Measurements from ENCODE around the gene LZTFL1.

LZTFL1 gene

DNA sequence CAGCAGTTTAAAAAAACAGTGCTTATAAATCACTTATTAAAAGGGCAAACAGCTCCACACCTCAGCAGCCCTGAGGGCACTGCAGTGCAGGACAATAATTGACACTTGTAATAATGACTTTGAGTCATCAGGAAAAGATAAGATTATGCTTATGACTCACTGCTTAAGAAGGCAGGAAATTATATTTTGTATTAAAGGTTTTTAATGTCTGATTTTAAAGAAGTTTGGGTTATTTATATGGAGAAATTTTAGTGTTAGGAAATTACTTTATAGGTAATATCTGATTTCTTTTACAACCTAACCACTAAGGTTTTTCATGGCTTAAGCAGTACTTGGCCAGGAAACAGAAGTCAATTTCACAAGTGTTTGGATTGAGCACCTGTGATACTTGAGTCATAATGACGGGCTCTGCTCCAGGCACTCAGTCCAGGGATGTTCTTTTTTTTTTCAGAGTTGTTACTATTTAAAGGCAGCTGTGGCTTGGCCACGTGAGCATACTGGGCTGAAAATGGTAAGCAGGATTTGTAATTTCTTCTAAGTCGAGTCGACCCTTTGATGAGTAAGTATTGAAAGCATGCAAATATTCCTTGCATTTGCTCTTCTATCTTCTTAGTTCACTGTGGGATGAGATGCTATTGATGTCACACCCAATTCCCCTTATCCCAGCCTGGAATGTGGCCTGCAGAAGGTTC lies 23.9 kb downstream of the LZTFL1 start:
- FAIRE-seq (no peak), DNase-seq (ENCODE audit: extremely low spot score, insufficient read length, low read depth) (no peak)

DNA sequence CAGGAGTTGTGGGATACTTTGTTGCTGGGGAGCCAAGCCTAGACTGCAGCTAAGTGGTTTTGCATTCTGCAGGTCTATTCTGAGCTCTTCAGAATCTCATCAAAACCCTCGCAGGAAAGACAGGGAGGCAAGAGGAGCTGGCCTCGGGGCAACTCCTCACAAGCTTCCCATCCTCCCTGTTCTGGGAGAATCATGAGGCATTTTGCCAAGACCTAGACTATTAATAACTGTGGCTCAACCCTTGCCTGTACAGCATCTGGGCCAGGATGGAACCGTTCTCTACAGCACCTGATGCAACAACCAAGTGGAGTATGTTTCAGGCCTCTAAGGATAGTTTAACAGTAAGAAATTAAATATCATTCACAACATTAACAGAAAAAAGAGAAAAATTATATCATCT lies 25.4 kb downstream of the LZTFL1 start:
- DNase-seq (ENCODE audit: extremely low spot score, insufficient read length, low read depth), result no peak
- no peak for FAIRE-seq

DNA sequence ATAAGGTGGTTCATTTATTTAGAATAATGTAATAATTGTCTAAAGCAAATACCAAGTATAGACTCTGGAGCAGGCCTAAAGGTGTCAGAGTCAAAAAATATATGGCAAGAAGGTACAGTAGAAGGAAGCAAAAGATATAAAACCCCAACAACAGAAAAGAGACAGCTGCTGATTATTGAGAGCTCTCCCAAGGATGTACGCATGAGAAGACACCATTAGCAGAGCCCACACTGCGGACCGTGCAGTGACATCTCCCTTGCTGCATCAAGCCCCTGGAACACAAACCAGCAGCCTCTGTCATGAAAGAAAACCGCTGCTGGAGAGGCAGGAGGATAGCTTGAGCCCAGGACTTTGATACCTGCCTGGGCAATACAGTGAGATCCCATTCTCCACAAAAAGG lies 27.6 kb downstream of the LZTFL1 start:
- no peak for DNase-seq (ENCODE audit: extremely low spot score, insufficient read length, low read depth)
- no peak for FAIRE-seq

DNA sequence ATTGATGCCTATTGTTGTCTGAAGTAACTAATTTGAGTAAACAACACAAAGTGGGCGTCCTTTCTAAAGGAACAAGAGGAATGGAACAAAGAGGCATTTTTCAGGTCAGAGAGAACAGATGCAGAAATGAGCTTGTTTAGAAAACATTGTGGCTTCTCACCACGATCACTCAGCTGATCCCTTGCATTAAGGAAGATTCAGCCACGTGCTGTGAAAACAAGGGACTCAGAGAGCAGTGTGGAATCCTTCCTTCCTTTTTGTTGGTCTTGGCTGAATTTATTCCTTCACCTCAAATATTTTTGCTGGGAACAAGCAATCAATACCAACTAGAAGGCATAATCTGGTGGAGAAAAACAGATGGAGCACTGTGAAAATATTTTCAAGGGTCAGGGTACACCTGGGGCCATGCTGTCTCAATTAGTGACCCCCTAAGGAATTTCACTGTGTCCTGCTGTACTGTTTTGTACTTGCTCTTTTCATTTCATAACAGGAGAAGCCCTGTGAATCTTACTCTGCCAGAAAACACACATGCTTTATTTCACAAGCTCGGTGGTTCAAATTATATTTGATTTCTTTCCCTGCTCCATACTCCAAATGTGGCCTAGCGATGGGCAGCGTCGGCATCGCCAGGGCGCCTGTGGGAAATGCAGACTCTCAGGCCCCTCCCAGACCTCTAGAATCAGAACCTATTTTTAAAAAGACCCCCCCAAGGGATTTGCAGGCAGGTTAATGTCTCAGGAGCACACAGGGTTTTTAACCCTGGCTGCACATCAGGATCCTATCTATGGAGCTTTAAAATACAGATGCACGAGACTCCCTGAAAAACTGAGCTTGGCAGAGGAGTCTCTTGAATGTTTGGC lies 34.0 kb downstream of the LZTFL1 start:
- DNase-seq (ENCODE audit: extremely low spot score, insufficient read length, low read depth) (no peak), FAIRE-seq (no peak)

DNA sequence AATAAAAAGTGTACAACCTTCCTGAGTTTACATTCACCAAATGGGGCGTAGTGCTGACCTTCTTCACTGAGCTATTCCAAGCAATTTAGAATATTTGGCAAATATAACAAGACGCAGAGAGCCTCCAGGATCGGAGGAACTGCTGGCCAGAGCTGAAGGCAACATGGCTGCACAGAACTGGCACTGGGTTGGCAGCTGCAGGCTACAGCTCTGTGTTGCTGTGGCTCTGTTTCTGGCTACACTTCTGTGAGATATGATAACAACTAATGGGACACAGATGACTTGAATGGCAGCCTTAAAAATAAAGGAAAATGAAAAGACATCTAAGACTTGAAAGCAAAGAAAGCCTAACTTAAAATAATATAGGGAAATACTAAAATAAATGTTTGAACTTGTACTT lies 34.8 kb downstream of the LZTFL1 start:
- FAIRE-seq (no peak), DNase-seq (ENCODE audit: extremely low spot score, insufficient read length, low read depth) (no peak)

DNA sequence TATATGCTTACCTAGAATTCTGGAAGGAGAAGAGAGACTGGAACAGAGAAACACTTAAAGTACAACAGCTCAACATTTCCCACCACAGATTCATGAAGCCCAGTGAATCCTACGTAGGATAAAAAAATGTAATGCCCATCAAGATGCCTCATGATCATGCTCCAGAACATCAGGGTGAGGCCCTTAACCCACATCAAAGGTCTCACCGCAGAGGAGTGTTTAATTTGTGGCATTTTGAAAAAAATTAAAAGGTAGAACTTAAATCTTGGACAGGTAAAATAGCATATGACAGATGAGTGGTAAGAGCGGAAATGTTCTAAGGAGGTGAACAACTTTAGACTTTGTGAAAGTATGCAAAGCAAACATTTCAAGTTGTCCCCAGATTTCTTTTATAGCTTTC lies 35.8 kb downstream of the LZTFL1 start:
- FAIRE-seq, result no peak
- DNase-seq (ENCODE audit: extremely low spot score, insufficient read length, low read depth), result no peak

DNA sequence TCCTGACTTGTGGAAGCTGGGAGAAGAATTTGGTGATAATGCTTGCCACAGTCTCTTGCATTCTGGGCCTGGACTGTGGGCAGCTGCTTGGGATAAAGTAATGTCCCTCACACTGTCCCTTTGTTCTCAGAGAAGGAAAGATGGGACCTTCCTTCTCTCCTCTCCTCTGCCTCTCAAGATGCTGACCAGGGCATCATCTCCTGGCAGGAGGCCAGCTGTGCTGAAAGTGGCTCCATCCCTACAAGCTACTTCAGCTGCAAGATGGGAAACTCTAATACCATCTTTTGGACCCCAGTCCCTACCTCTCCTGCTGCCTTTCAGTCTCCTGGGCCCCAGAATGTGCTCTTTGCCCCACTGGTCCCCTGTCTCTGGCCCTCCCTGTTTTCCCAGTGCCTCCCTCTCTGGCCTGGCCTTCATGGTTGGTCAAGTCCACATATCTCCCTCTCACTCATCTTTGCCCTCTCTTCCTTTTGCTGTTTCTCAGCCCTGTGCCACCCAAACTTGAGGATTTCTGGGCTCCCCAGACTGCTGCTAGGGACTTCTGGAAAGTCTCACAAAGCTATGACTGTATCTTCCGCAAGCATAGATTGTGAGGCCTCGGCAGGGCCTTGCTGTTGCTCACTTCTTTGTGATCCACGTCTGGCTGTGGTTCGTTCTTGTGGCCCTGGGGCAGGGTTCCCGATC lies 38.5 kb downstream of the LZTFL1 start:
- FAIRE-seq, result no peak
- no peak for DNase-seq (ENCODE audit: extremely low spot score, insufficient read length, low read depth)

DNA sequence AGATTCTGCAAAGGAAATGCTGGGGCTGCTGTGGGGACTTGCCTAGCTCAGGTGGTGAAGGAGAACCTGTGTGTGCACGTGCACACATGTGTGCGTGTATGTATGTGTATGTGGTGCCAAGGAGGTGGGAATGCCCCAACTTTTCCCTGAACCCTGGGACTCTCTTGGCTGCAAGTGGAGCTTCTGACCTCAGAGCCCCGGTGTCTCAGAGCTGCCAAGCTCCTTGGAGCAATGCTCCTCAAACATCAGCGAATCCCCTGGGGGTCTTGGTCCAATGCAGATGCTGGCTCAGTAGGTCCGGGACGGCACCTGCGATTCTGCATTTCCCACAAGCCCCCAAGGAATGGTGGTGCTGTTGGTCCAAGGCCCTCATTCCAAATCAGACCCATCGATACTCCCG lies 39.8 kb downstream of the LZTFL1 start:
- FAIRE-seq (no peak), DNase-seq (ENCODE audit: extremely low spot score, insufficient read length, low read depth) (no peak)

DNA sequence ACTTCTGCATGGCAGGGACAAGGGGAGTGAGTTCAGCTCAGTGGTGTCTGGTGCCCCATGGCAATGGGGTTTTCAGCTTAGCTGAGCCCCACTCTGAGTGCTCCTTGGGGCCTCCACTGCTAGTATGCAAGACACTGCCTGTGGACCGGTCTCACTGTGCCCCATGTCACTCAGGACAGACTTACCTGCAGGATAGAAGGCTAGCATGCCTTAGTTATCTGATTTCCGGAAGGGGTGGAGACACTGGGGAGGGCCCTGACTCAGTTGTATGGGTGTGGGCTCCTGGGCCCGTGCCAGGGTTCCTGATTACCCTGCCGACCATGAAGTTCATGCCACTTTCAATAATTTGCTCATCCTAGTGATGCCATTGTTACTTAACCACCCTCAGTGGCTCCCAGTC lies 41.3 kb downstream of the LZTFL1 start:
- FAIRE-seq (no peak), DNase-seq (ENCODE audit: extremely low spot score, insufficient read length, low read depth) (no peak)

DNA sequence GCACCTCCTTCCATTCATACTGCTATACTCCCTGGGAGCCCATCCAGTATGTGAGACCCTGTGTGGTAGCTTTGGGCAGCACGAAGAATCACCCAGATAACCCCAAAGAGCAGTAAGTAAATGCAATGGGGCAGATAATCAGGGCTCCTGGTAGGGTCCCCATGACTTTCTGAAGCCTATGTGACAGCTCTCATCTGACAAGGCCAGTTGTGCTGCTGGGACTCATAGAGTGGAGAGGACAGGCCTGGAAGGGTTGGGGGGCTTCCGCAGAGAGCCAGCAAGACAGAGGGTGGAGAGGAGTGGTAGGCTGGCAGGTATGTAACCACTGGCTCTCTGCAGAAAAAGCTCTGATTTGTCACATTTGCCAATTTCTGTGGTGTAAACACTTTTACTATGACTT lies 42.3 kb downstream of the LZTFL1 start:
- FAIRE-seq (no peak), DNase-seq (ENCODE audit: extremely low spot score, insufficient read length, low read depth) (no peak)

DNA sequence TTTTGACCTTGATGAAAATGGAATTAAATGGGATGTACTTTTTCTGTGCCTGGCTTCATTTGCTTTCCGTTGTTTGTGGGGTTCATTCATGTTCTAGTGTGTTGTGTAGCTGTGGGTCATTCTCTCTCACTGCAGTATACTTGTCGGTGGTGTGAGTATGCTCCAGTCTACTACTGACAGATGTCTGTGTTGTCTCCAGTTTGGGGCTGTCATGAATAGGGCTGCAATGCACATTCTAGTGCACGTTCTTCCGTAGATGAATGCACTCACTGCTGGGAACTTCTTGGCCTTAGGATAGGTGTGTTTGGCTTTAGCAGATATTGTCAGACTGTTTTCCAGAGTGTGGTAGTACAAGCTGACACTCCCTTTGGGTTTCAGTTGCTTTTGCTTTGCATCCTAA lies 43.9 kb downstream of the LZTFL1 start:
- no peak for FAIRE-seq
- DNase-seq (ENCODE audit: extremely low spot score, insufficient read length, low read depth), result no peak

DNA sequence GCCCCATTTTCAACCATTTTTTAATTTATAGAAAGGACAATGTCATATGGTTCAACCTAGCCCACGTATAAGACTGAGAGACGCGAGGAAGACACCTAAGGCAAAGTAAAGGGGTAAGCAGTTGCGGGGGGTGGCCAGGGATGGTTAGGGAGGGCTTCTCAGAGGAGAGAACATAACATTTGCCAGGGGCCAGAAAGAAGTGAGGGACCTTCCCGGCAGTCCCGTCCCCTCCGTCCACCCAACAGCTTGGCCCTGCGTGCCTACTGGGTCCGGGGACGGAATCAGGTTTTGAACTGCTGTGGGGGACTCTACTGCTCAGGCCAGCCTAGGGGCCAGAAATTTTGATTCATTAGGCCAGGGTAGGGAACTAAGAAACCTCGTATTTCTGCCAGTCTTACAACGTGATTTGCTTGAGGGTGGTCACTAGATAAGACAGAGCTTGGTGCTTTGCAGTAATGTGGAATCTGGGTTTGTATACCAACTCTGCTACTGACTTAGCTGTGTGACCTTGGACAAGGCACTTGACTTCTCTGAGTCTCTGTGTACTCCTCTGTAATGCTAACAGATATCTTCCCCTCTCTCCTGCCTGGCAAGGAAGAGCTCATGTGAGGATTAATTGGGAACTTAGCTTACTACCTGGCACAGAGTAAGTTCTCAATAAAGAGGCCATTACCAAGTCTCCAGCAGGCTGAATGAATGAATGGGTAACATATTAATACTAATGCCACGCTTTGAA lies 44.8 kb downstream of the LZTFL1 start:
- DNase-seq (ENCODE audit: extremely low spot score, insufficient read length, low read depth), result no peak
- no peak for FAIRE-seq

DNA sequence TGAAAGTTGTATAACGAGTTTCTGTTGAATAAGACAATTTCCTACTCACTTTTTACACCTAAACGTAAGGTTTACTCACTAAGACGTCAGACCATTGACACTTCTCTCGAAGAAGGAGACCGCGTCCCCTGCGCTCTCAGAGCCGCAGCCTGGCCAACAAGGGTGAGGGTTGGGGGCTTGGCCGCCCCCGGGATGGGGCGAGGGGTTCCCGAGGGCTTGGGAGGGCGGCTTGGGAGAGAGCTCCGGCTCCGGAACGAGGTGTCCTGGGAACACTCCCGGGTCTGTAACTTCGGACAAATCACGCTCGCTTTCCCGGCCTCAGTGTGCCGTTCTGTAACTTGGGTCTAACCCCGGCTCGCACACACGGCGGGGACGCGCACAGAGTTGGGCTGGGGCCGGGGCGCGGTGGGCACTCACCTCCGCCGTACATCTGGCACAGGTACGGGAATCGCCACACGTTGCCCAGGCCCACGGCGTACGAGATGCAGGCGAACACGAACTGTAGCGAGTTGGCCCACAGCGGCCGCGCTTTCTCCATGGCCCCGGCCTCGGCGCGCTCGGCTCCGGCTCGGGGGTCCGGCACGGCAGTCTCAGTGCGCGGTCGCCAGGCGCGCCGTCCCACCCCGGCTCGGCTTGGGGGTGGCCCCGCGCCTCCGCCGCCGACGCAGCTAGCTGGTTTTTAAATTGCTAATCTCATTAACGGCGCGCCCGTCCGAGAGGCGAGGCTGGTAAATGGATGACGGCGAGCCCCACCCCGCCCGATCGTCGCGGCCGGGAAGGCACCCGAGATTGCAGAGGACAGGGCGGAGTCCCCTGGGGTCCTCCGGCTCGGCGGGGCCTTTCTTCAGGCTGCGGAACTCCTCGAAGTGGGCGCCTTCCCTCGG lies 45.8 kb downstream of the LZTFL1 start, which contains the start of gene SLC6A20:
Gene SLC6A20 (minus strand): TSS at position 655 of the 884 bp plus-strand sequence. CDS start 117 bp downstream, at position 538.
- DNase-seq (ENCODE audit: extremely low spot score, insufficient read length, low read depth), result peak; percentile 8
- FAIRE-seq, result no peak

DNA sequence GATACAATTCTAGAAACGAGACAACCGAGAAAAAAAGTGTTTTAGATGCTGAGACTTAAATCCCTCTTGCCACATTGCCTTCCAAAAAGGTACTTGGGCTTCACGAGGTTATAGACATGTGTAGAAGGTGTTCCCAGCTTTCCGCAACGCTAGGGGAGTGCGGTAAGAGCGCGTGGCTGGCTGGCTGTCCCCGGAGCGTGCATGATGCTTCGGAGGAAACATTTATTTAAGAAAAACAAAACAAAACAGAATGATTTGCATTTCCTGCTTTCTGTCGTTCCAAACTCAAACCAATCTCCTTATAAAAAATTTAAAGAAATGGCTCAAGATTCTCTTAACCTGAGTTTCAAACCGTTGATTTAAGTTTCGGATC lies 46.4 kb downstream of the LZTFL1 start:
- DNase-seq (ENCODE audit: extremely low spot score, insufficient read length, low read depth), result no peak
- no peak for FAIRE-seq

DNA sequence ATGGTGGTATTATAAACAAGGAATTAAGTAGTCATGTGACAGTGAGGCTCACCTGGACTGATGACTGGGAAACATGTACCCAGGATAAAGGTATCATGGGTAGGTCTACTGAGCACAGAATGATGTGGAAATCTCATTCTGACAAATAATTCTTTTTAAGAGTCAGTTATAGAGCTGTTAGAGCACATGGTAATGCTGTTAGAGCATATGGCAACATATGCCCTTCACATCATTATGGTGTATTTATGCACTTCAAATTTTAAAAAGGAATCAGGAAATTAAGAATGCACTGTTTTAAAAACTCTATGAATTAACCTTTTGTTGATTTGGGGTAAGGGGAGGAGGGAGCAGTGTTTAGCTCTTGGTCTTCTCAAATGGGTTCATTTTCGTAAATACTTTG lies 47.3 kb downstream of the LZTFL1 start:
- no peak for FAIRE-seq
- DNase-seq (ENCODE audit: extremely low spot score, insufficient read length, low read depth), result no peak

DNA sequence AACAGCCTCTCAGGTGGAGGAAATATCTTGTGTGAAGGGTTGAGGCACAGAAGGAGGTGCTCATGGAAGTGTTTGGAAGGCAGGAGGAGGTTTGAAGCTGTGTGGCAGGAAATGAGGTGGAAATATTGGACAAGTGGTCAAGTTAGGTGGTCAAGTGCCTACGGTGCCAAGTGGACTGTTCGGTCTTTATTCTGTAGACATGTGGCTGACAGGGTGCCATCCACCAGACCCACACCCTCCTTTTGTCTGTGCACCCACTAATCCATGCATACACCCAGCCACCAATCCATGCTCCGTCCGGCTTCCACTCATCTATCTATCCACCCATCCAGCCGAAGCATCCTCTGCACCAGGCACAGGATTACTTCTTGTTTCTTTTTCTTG lies 47.8 kb downstream of the LZTFL1 start:
- DNase-seq (ENCODE audit: extremely low spot score, insufficient read length, low read depth) (no peak), FAIRE-seq (no peak)

DNA sequence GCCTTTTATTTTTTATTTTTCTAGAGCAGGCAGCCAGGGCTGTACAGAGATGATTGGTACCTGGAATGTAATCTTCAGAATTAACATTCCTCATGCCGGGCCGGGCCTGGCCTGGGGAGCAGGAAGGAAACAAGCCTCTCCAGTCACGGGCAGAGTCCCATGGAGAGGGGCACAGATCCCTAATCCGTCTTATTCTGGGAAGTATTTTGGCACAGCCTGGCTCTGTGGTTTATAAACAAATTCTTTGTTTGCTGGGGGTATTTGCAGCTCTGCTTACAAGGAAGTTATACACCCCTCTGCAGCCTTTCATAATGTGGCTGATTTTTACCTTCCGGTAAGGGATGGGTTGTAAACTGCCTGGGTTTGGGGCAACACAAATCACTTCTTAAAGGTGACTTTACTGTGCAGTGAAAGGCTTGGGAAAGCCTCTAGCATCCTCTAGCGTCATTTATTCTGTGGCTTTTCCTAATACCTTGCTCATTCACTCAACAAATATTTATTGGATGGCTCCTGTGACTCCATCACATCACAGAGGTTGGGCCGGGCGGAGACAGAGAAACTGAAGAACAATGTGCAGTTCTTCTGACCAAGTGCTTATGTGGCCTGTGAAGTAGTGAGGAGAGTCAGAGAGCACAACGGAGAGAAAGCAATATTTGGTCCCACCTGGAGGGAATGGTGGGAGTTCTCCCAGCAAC lies 48.3 kb downstream of the LZTFL1 start:
- DNase-seq (ENCODE audit: extremely low spot score, insufficient read length, low read depth) (no peak), FAIRE-seq (no peak)

DNA sequence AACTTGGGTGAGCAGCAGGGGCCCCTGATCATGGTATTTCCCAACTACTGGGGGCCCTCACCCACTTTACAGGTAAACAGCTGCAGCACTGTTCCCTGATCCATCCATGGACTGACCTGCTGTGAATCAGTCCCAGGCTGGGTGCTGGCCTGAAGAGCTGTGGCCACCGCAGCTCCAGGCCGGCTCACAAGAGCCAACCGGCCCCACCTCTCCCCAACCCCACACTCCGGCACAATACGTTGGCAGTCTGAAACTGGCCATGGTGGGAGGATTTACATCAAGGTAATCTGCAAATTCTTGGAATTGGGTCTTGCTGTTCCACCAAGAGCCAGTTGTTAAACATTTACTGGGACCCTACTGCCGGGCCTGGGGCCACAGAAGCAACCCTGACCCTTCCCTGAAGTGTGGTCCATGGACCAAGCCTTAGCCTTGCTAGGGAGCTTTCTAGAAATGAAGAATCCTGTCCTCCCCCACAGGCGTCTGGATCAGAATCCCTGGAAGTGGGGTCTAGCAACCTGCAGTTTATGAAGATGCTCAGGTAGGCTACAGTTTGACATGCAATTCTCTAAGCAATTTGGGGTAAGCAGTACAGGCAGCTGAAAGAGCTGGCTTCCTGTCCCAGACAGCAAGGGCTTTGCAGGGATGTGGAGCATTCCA lies 49.3 kb downstream of the LZTFL1 start:
- FAIRE-seq, result no peak
- no peak for DNase-seq (ENCODE audit: extremely low spot score, insufficient read length, low read depth)

Measured in GM18507 (cell line).